Stimulated activated CD8-positive, alpha-beta memory T cell treated with anti-CD3 and anti-CD28 coated beads, Interleukin-15, amount 100 ng/mL, for 4 hours (primary cell): Measurements from ENCODE around the gene EFNB2.

Experiments used
- DNase-seq, 2 donors: peaks; one replicate each; pipeline ENCODE4 v3.0.0-alpha.2; 2020; ENCODE audit warnings: low read depth in 2 of 2

The EFNB2 gene

GRCh38 chr13:106550570-106551135, 15.2 kb upstream of the EFNB2 start:
- no peak for DNase-seq

- DNase-seq = no peak
Measured at GRCh38 chr13:106548064-106548696, 12.7 kb upstream of the EFNB2 start.

- DNase-seq = no peak
Measured at GRCh38 chr13:106541826-106542225, 6.4 kb upstream of the EFNB2 start.

GRCh38 chr13:106540613-106541012, 5.2 kb upstream of the EFNB2 start:
- DNase-seq = no peak

GRCh38 chr13:106537521-106537920, 2.1 kb upstream of the EFNB2 start:
- DNase-seq = no peak

DNA sequence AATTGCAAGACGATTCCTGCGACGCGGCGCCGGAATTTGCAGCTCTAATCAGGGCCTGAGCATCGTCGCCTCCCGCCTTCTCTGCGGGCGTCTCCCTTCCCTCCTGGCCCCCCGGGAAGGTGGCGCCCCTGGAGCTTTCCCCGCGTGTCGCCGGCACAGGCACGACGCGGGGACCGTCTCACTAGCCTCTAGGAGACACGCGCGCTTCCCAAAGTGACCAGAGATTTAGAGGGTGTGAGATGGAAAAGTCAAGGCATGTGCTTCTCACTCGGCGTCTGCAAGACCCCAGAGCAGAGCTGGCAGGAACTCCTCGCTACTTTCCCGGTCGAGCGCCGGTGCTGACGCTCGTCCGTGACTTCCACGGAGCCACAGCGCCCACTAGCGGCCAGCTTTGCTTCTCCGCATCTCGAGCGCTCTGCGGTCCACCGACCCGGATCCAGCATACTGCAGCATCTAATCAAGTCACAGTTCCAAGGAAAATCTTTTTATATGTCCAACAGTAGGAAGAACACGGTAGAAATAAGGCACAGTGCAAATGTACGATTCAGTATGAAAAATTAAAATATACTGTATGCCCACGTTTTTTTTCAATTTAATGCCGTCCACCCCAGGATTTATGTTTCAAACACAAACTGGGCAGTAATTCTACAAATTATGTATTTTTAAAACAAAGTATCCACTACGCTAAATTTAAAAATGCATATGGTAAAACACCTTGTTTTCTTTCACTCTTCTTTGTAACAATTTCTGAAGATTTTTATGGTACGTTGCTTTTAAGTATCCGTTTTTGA, 977 bp upstream of the EFNB2 start:
- DNase-seq = peak; percentile 63 to 67

- DNase-seq = no peak
Measured at GRCh38 chr13:106534639-106535551, 567 bp downstream of the EFNB2 start.

DNA sequence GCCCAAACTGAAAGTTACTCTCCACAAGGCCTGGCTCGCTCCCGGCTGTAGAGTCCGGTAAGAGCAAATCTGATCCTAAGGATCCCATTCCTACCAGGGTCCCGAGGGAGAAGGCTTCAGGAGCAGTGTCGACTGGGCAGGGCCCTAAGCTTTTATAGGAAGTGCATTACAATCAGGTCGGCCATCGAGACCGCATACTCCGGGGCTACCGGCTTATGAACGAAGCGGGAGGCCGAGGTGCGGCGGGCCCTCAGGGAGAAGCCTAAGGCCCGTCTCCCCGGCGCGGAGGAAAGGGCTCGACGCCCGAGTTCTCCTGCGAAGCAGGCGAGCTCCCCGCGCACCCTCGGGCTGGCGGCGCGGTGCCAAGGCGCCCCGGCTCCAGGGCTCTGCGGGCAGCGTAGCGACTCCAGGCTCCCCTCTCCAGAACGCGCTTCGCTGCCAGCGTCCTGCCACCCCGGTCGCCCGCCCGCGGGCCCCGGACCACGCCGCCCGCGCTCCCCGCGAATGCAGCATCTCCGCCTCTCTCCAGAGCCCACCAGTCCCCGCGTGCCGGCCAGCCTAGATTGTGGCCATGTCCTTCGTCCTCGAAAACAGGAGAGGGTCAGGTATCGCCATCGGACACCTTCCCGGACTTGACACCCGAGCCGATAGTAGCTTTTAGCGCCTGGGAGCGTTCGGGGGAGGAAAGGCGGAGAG, 1.4 kb downstream of the EFNB2 start:
- no peak for DNase-seq

DNA sequence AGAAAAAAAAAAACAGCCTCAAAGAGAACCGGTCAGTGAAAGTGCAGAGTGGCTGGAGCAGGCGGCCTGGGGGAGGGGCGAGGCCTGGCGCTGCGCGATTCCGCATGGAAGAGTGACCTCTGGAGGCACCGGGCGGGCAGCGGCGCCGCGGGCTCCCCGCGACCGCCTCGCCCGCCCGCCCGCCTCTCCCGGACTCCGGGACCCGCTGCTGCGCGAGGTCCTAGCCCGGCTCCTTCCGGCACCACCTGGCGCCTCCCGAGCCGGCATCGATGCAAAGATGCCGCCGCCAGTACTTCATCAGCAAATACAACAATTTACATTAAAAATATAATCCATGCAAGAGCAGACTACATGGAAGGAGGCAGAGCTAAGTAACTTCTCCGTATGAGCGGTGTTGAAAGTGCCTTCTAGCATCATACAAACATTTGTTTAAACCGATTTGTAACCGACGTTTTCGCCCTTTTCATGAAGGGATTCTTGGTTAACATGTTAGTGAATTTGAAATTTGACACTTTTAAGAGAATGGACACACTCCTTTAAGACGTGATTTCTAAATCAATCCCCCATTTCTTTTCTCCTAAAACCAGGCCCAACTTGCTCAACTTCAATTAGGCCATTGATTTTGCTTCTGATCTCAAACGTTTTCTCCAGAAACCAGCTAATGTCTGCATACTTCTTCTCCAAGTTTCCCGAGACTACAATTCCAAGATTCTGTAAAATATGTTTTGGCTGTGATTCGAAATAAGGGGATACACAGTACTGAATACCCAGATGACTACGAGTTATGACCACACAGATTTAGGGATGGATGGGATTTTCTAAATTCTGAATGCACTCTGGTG, 2.1 kb downstream of the EFNB2 start:
- no peak for DNase-seq

DNA sequence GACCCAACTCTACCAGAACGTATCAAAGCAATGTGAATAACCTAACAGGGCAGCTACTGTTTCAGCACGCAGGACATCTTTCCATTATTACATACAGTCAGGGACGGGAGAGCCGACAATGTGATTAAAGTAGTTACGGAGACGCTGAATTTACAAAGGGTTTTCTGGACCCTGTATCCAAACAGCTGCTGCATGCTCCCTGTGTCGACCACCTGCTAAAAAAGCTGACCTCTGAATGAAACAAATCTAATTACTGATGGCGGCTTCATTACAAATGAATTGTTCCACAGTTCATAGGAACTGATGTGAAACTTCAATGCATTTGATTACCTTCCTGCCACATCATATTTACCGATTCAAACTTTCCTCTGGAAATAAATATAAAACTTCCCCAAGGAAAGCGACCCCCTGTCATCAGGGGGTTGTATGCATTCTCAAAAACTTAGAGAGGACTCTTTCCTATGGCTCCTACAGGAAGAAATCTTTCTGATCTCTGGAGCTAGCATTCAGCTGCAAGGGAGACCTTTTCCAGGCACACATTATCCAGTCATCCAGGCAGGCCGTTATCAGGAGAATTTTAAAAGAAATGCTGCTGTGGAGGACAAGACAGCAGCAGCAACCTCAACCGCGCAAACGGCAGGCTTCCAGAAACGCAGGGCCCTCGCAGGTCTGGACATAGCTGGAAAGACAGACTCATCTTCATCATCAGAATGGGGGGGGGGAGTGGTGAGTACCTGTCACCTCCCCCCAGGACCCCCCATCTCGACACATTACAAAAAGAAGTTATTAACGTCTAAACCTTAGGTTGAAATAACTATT, 3.1 kb downstream of the EFNB2 start:
- DNase-seq = no peak

DNA sequence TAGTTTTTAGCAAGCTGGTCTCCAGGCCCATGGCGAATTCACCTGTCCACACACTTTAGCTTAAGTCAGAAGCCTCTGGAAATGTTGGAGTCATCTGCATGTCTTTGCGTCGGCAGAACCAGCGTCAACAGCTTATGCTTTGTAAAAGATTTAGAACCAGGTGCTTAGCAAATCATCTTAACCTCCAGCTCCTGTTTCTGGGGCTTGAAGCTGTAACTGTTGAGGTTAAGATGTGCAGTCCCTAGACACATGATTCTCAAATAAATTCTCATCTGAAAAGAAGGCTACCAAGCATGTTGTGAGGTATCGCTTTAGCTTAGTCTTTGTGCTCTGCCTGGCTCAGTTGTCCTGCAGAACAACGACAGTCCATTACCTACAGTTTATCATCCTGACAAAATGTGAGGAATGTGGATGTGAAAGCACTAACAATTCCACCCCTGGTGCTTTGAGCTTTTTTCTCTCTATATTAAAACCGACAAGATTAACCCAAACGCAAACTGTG, 4.4 kb downstream of the EFNB2 start:
- DNase-seq = no peak

GRCh38 chr13:106530171-106530851, 5.2 kb downstream of the EFNB2 start:
- no peak for DNase-seq

GRCh38 chr13:106529415-106530170, 5.9 kb downstream of the EFNB2 start:
- DNase-seq = no peak

GRCh38 chr13:106528718-106529414, 6.6 kb downstream of the EFNB2 start:
- DNase-seq = no peak

DNA sequence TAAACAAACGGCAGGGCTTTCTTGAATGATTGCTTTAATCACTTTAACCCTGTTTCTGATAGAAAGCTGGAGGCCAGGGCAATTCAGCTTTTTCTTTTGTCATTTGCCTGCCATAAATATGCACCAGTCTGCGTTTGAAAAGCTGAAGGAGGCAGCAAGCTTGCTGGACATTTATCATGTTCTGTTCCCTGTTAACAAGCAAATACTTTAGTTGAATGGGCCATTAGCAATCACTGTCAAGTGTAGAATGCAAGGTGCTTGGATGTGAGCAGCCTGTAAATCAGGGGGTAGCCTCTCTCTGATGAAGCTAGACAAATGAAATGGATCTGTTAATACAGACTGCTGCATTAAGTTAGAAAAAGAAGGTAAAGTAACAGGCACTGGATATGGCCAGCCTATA, 7.6 kb downstream of the EFNB2 start:
- DNase-seq = no peak

DNA sequence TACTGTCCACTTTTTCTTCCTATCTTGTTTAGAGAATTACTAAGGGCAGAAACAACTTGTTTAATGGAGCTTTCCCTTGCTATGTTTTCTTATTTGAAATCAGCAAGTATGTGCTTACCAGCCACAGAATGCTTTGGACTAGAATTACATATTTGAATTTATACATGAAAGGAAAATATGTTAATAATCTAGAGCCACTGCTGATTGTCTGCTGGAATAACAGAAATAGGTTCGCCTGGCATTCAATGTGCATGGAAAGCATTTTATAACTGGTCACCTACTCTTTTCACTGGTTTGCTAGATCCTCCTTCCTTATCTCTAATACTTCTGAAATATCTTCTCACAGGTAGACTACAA, 8.0 kb downstream of the EFNB2 start:
- no peak for DNase-seq

- DNase-seq = no peak
Measured at GRCh38 chr13:106526738-106527444, 8.6 kb downstream of the EFNB2 start.
